NCI-H345 treated with DMSO at 0.1 percent for 48 hours (cell line): Measurements from ENCODE around the gene ZFPL1.

Experiments used
- DNase-seq: peaks from one replicate; lab custom pipeline; 2025; ENCODE audit not compliant: unreplicated experiment; lab: John Stamatoyannopoulos, UW

The ZFPL1 gene

GRCh38 chr11:65059959-65060824 lies 23.8 kb upstream of the ZFPL1 start:
- DNase-seq, result no peak

- no peak for DNase-seq
These were observed 23.1 kb upstream of the ZFPL1 start for GRCh38 chr11:65060913-65061408.

- DNase-seq, result no peak
These were observed 20.5 kb upstream of the ZFPL1 start for GRCh38 chr11:65063532-65063931.

- no peak for DNase-seq
These were observed 19.2 kb upstream of the ZFPL1 start for GRCh38 chr11:65064847-65065240.

GRCh38 chr11:65065851-65066250 lies 18.2 kb upstream of the ZFPL1 start:
- DNase-seq, result no peak

- DNase-seq, result no peak
These were observed 17.7 kb upstream of the ZFPL1 start for GRCh38 chr11:65066315-65066714.

GRCh38 chr11:65066805-65067291 lies 17.2 kb upstream of the ZFPL1 start:
- DNase-seq, result peak; percentile 83

GRCh38 chr11:65067446-65067845 lies 16.6 kb upstream of the ZFPL1 start:
- DNase-seq, result no peak

- DNase-seq, result no peak
These were observed 14.8 kb upstream of the ZFPL1 start for GRCh38 chr11:65069217-65069616.

GRCh38 chr11:65071907-65072630 lies 12.0 kb upstream of the ZFPL1 start:
- no peak for DNase-seq

GRCh38 chr11:65072631-65072966 lies 11.4 kb upstream of the ZFPL1 start:
- DNase-seq, result no peak

- DNase-seq, result no peak
These were observed 6.6 kb upstream of the ZFPL1 start for GRCh38 chr11:65077451-65077850.

- no peak for DNase-seq
These were observed 5.9 kb upstream of the ZFPL1 start for GRCh38 chr11:65078151-65078550.

- no peak for DNase-seq
These were observed 5.2 kb upstream of the ZFPL1 start for GRCh38 chr11:65078786-65079342.

GRCh38 chr11:65083134-65083833 lies 738 bp upstream of the ZFPL1 start:
- no peak for DNase-seq

GRCh38 chr11:65084598-65085375 lies 765 bp downstream of the ZFPL1 start:
- DNase-seq, result no peak

GRCh38 chr11:65085446-65085845 lies 1.4 kb downstream of the ZFPL1 start:
- no peak for DNase-seq

- no peak for DNase-seq
These were observed 2.8 kb downstream of the ZFPL1 start for GRCh38 chr11:65086809-65087208.

- DNase-seq, result no peak
These were observed 3.2 kb downstream of the ZFPL1 start for GRCh38 chr11:65087216-65087615.

- DNase-seq, result no peak
These were observed 3.8 kb downstream of the ZFPL1 start for GRCh38 chr11:65087827-65088226.
